NCI-H187 treated with DMSO at 0.1 percent for 48 hours (cell line): ENCODE measurements around the gene PCSK9.

ENCODE experiments used
- DNase-seq: peaks from one replicate; lab custom pipeline; 2025; lab: John Stamatoyannopoulos, UW

Gene PCSK9

GRCh38 chr1:55044617-55045397 is 5.5 kb downstream of the PCSK9 start:
- DNase-seq: no peak

GRCh38 chr1:55045430-55045829 is 6.1 kb downstream of the PCSK9 start:
- no peak for DNase-seq

GRCh38 chr1:55046871-55047270 is 7.5 kb downstream of the PCSK9 start:
- no peak for DNase-seq

GRCh38 chr1:55047611-55048010 is 8.3 kb downstream of the PCSK9 start:
- no peak for DNase-seq

GRCh38 chr1:55048453-55049270 is 9.3 kb downstream of the PCSK9 start:
- no peak for DNase-seq

- no peak for DNase-seq
These were observed 10.0 kb downstream of the PCSK9 start for GRCh38 chr1:55049271-55049913.

- DNase-seq: no peak
These were observed 10.5 kb downstream of the PCSK9 start for GRCh38 chr1:55049914-55050278.

GRCh38 chr1:55050283-55050682 is 10.9 kb downstream of the PCSK9 start:
- no peak for DNase-seq

GRCh38 chr1:55051169-55051568 is 11.8 kb downstream of the PCSK9 start:
- no peak for DNase-seq

GRCh38 chr1:55051621-55052020 is 12.3 kb downstream of the PCSK9 start:
- DNase-seq: no peak

GRCh38 chr1:55052221-55053142 is 13.1 kb downstream of the PCSK9 start:
- DNase-seq: no peak

- no peak for DNase-seq
These were observed 14.1 kb downstream of the PCSK9 start for GRCh38 chr1:55053265-55053954.

- DNase-seq: no peak
These were observed 15.0 kb downstream of the PCSK9 start for GRCh38 chr1:55054396-55054795.

- no peak for DNase-seq
These were observed 15.9 kb downstream of the PCSK9 start for GRCh38 chr1:55055084-55055882.

- no peak for DNase-seq
These were observed 16.7 kb downstream of the PCSK9 start for GRCh38 chr1:55055951-55056631.

- DNase-seq: no peak
These were observed 17.3 kb downstream of the PCSK9 start for GRCh38 chr1:55056632-55056992.

GRCh38 chr1:55057270-55057955 is 18.1 kb downstream of the PCSK9 start:
- DNase-seq: no peak

- DNase-seq: no peak
These were observed 18.6 kb downstream of the PCSK9 start for GRCh38 chr1:55057956-55058298.
